Measurements from ENCODE around the gene KRTAP10-4. TPM values are rescaled to one million over a fixed set of nuclear protein-coding genes. Genes with fewer than 3 reads are reported as not detected.

The KRTAP10-4 gene
- total and polyA plus RNA-seq, 2 donors (not counting 1 experiment from before 2014, with no cell fraction given) = not detected

- no peak overlapping the region for H3K27ac ChIP-seq (ENCODE audit: low read length in 2 of 2)
- TF ChIP-seq CTCF (IDR thresholded peaks at IDR 0.05) (no peak), EZH2 (IDR thresholded peaks at IDR 0.05; ENCODE audit: borderline replicate concordance, insufficient read depth, low read depth, low read length, poor library complexity, severe bottlenecking) (no peak)
- no peaks in the 10 kb centered on the region for H3K36me3 ChIP-seq (replicated peaks in 1 of 2; ENCODE audit: control extremely low read depth in 1 of 2, control insufficient read depth in 1 of 2, extremely low read depth in 1 of 2, insufficient read depth in 2 of 2, low read length in 1 of 2)
- no peak overlapping the region for H3K4me2 ChIP-seq (replicated peaks; ENCODE audit: low read depth, low read length, poor library complexity, severe bottlenecking)
- no peaks in the 10 kb centered on the region for H3K79me2 ChIP-seq (ENCODE audit: control insufficient read depth, insufficient read depth, low read length)
- DNase-seq = no peak
- peaks cover 5 to 7% of the 10 kb centered on the region in 2 donors for H3K4me1 ChIP-seq (ENCODE audit: control insufficient read depth in 2 of 2, insufficient read depth in 2 of 2, low read length in 2 of 2)
- H3K4me1 Mint-ChIP-seq = peaks cover 8% of the 10 kb centered on the region
- POLR2A ChIA-PET = no interaction called here
- CTCF ChIA-PET = interaction anchor here (0.7 kb wide), 1 partner anchor 939 kb away, joined by 3 read pairs; no protein-coding TSS in a partner anchor
- WGBS (ENCODE audit: insufficient coverage) = 81% methylated on average over 10 of the region's 10 CpGs
- H3K4me3 ChIP-seq (ENCODE audit: control extremely low read depth in 1 of 5, extremely low read depth in 1 of 5, insufficient read depth in 1 of 5, low read depth in 2 of 5, low read length in 4 of 5) = no peak overlapping the region
- ATAC-seq (ENCODE audit: low read depth) = no peak
- H3K27me3 Mint-ChIP-seq = peaks cover 60% of the 10 kb centered on the region
- H3K27me3 ChIP-seq (replicated peaks in 1 of 4; ENCODE audit: control extremely low read depth in 1 of 4, control insufficient read depth in 3 of 4, insufficient read depth in 4 of 4, low read length in 3 of 4) = peaks cover 0 to 17% (median 2%) of the 10 kb centered on the region in 4 experiments
- intact Hi-C loops (cut with micrococcal nuclease) = no loop called here
- no peak overlapping the region for H2AFZ ChIP-seq (ENCODE audit: insufficient read depth, low read depth, low read length, poor library complexity, severe bottlenecking)
- no peak overlapping the region for H3K27ac Mint-ChIP-seq
- H3K4me3 Mint-ChIP-seq = no peak overlapping the region
- H3K9me3 Mint-ChIP-seq (ENCODE audit: insufficient read depth) = peaks cover 6% of the 10 kb centered on the region
- H3K9me3 ChIP-seq (ENCODE audit: control extremely low read depth in 1 of 3, control insufficient read depth in 2 of 3, insufficient read depth in 1 of 3, low read length in 2 of 3) = peaks cover 0 to 27% (median 9%) of the 10 kb centered on the region in 3 donors
- no peaks in the 10 kb centered on the region for H4K20me1 ChIP-seq (ENCODE audit: control insufficient read depth, insufficient read depth, low read length, poor library complexity, severe bottlenecking)
- H3K9ac ChIP-seq (ENCODE audit: low read length) = no peak overlapping the region
These were observed 22.7 kb upstream of the KRTAP10-4 start for GRCh38 chr21:44550807-44551206.

GRCh38 chr21:44551340-44551961 lies 22.1 kb upstream of the KRTAP10-4 start, which contains the start of gene KRTAP10-2:
Gene KRTAP10-2, minus strand, starts transcription at chr21:44551505. Its CDS starts 47 bp downstream, at chr21:44551458.
- H3K4me2 ChIP-seq (replicated peaks; ENCODE audit: low read depth, low read length, poor library complexity, severe bottlenecking) = no peak within 1 kb of the TSS
- intact Hi-C loops (cut with micrococcal nuclease) = no loop called here
- no peaks in the 10 kb centered on the region for H3K79me2 ChIP-seq (ENCODE audit: control insufficient read depth, insufficient read depth, low read length)
- DNase-seq (no peak), ATAC-seq (ENCODE audit: low read depth) (no peak)
- Mint-ChIP-seq H3K27me3 (peaks cover 63% of the 10 kb centered on the region), H3K4me3 (no peak within 1 kb of the TSS), H3K4me1 (peaks cover 8% of the 10 kb centered on the region), H3K27ac (no peak within 1 kb of the TSS), H3K9me3 (ENCODE audit: insufficient read depth) (peaks cover 6% of the 10 kb centered on the region)
- TF ChIP-seq EZH2 (IDR thresholded peaks at IDR 0.05; ENCODE audit: borderline replicate concordance, insufficient read depth, low read depth, low read length, poor library complexity, severe bottlenecking) = no peak
- no peak for TF ChIP-seq CTCF (IDR thresholded peaks at IDR 0.05)
- 80% methylated on average over 16 of the region's 17 CpGs for WGBS (ENCODE audit: insufficient coverage)
- no peaks in the 10 kb centered on the region for H3K36me3 ChIP-seq (replicated peaks in 1 of 2; ENCODE audit: control extremely low read depth in 1 of 2, control insufficient read depth in 1 of 2, extremely low read depth in 1 of 2, insufficient read depth in 2 of 2, low read length in 1 of 2)
- POLR2A ChIA-PET = no interaction called here
- peaks cover 0 to 19% (median 3%) of the 10 kb centered on the region in 4 experiments for H3K27me3 ChIP-seq (replicated peaks in 1 of 4; ENCODE audit: control extremely low read depth in 1 of 4, control insufficient read depth in 3 of 4, insufficient read depth in 4 of 4, low read length in 3 of 4)
- CTCF ChIA-PET = interaction anchor here (0.7 kb wide), 1 partner anchor 940 kb away, joined by 3 read pairs; no protein-coding TSS in a partner anchor
- H3K4me3 ChIP-seq (ENCODE audit: control extremely low read depth in 1 of 5, extremely low read depth in 1 of 5, insufficient read depth in 1 of 5, low read depth in 2 of 5, low read length in 4 of 5) = no peak within 1 kb of the TSS
- H4K20me1 ChIP-seq (ENCODE audit: control insufficient read depth, insufficient read depth, low read length, poor library complexity, severe bottlenecking) = no peaks in the 10 kb centered on the region
- no peak within 1 kb of the TSS for H3K9ac ChIP-seq (ENCODE audit: low read length)
- H3K4me1 ChIP-seq (ENCODE audit: control insufficient read depth in 2 of 2, insufficient read depth in 2 of 2, low read length in 2 of 2) = peaks cover 5 to 8% of the 10 kb centered on the region in 2 donors
- peaks cover 0 to 23% (median 9%) of the 10 kb centered on the region in 3 donors for H3K9me3 ChIP-seq (ENCODE audit: control extremely low read depth in 1 of 3, control insufficient read depth in 2 of 3, insufficient read depth in 1 of 3, low read length in 2 of 3)
- H2AFZ ChIP-seq (ENCODE audit: insufficient read depth, low read depth, low read length, poor library complexity, severe bottlenecking) = no peak within 1 kb of the TSS
- H3K27ac ChIP-seq (ENCODE audit: low read length in 2 of 2) = no peak within 1 kb of the TSS
